Measurements from ENCODE around the gene OR5B12.
"Not testable (repeated sequence)": the region's sequence is repeated elsewhere in the genome, so short reads cannot be mapped to it uniquely, and the experiment has no call there.

- not testable (repeated sequence) for TF ChIP-seq CTCF, POLR2A, POLR2AphosphoS5, EP300 (IDR thresholded peaks at IDR 0.05)
Observed at GRCh38 chr11:58399622-58400021, 42.4 kb downstream of the OR5B12 start.
